Measurements from ENCODE around the gene SLC22A3. TPM values are rescaled to one million over a fixed set of nuclear protein-coding genes. Genes with fewer than 3 reads are reported as not detected.
"Not testable (repeated sequence)": the region's sequence is repeated elsewhere in the genome, so short reads cannot be mapped to it uniquely, and the experiment has no call there.

SLC22A3 gene
- total RNA-seq, 2 experiments from 2014 or later = not detected

DNA sequence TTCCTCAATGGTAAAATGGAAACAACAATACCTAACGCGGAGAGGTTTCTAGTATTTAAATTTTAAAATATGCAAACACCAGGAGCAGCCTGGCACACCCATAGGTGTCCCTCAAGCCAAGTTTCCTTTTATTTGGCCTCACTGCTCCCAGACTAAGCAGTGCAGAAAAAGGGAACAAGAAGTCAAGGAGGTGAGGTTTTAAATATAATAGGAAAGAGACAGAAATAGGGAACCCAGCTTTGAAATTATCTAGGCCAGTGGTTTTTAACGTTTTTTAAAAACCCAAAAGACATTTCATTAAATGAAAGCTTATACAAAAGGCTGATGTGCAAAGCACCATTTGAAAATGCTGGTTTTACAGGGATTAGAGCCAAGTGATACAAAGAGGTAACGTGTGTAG is 109.6 kb downstream of the SLC22A3 start:
- TF ChIP-seq, protein P1, sequence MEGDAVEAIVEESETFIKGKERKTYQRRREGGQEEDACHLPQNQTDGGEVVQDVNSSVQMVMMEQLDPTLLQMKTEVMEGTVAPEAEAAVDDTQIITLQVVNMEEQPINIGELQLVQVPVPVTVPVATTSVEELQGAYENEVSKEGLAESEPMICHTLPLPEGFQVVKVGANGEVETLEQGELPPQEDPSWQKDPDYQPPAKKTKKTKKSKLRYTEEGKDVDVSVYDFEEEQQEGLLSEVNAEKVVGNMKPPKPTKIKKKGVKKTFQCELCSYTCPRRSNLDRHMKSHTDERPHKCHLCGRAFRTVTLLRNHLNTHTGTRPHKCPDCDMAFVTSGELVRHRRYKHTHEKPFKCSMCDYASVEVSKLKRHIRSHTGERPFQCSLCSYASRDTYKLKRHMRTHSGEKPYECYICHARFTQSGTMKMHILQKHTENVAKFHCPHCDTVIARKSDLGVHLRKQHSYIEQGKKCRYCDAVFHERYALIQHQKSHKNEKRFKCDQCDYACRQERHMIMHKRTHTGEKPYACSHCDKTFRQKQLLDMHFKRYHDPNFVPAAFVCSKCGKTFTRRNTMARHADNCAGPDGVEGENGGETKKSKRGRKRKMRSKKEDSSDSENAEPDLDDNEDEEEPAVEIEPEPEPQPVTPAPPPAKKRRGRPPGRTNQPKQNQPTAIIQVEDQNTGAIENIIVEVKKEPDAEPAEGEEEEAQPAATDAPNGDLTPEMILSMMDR (IDR thresholded peaks at IDR 0.05) = no peak
- no peak for ATAC-seq
- intact Hi-C loops (cut with micrococcal nuclease) = loop anchor here (10.0 kb wide), 1 partner anchor 593 kb away; no protein-coding TSS in a partner anchor
- no peak for DNase-seq
- Mint-ChIP-seq H3K27me3 (peaks cover 23% of the 10 kb centered on the region), H3K4me1 (ENCODE audit: low read depth) (peaks cover 38% of the 10 kb centered on the region), H3K27ac (no peak overlapping the region), H3K9me3 (no peaks in the 10 kb centered on the region), H3K36me3 (ENCODE audit: low read depth) (no peaks in the 10 kb centered on the region), H3K4me3 (no peak overlapping the region)
- ChIA-PET POLR2A (no interaction called here), CTCF (interaction anchor here (3.6 kb wide), 1 partner anchor 320 kb away, joined by 34 read pairs; no protein-coding TSS in a partner anchor)

GRCh38 chr6:160461641-160462040 is 113.5 kb downstream of the SLC22A3 start:
- H3K4me3 Mint-ChIP-seq = no peak overlapping the region
- peaks cover 31% of the 10 kb centered on the region for H3K27me3 Mint-ChIP-seq
- no peaks in the 10 kb centered on the region for H3K36me3 Mint-ChIP-seq (ENCODE audit: low read depth)
- DNase-seq = no peak
- H3K27ac Mint-ChIP-seq = peak overlapping the region; percentile 40
- ChIA-PET CTCF (interaction anchor here (1.4 kb wide), 1 partner anchor 58 kb away, joined by 4 read pairs; no protein-coding TSS in a partner anchor), POLR2A (no interaction called here)
- intact Hi-C loops (cut with micrococcal nuclease) = no loop called here
- TF ChIP-seq, protein P1 (IDR thresholded peaks at IDR 0.05) = no peak
- H3K9me3 Mint-ChIP-seq = no peaks in the 10 kb centered on the region
- H3K4me1 Mint-ChIP-seq (ENCODE audit: low read depth) = peaks cover 52% of the 10 kb centered on the region
- ATAC-seq = peak; percentile 18

DNA sequence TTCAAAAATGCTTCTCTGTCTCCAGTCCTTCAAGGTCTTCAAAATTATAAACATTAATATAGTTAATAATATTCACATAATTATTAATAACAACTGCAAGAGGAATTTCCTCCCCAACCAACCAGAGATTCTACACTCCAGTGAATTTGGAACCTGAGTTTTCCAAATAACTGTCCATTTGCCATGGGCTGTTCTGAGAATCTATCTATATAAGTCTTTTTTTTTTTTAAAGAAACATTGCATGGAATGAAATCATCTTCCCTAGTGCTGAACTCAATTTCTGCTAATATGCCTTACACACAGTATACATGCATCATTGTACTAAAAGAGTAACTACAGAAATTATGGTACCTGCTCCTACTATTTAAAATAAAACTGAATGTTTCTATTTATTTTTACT is 113.9 kb downstream of the SLC22A3 start:
- H3K9me3 Mint-ChIP-seq = no peaks in the 10 kb centered on the region
- no peaks in the 10 kb centered on the region for H3K36me3 Mint-ChIP-seq (ENCODE audit: low read depth)
- peaks cover 34% of the 10 kb centered on the region for H3K27me3 Mint-ChIP-seq
- TF ChIP-seq, protein P1 (IDR thresholded peaks at IDR 0.05) = no peak
- POLR2A ChIA-PET = interaction anchor here (0.9 kb wide), 1 partner anchor 769 kb away, joined by 3 read pairs; the partner anchor contains the start of gene SOD2
- peaks cover 52% of the 10 kb centered on the region for H3K4me1 Mint-ChIP-seq (ENCODE audit: low read depth)
- intact Hi-C loops (cut with micrococcal nuclease) = no loop called here
- CTCF ChIA-PET = interaction anchor here (0.6 to 1.7 kb wide), 6 partner anchors 56 to 323 kb away, joined by 3 to 5 read pairs (median 4); no protein-coding TSS in a partner anchor
- no peak overlapping the region for H3K4me3 Mint-ChIP-seq
- ATAC-seq = peak; percentile 18
- H3K27ac Mint-ChIP-seq = peak overlapping the region; percentile 40
- DNase-seq = no peak

GRCh38 chr6:160462551-160463109 is 114.5 kb downstream of the SLC22A3 start:
- ChIA-PET CTCF (interaction anchor here (0.6 to 1.7 kb wide), 8 partner anchors 10 to 324 kb away, joined by 3 to 5 read pairs (median 4); no protein-coding TSS in a partner anchor), POLR2A (interaction anchor here (0.6 to 0.9 kb wide), 2 partner anchors 770 to 788 kb away, joined by 3 read pairs; partner anchors contain the start of gene SOD2)
- Mint-ChIP-seq H3K36me3 (ENCODE audit: low read depth) (no peaks in the 10 kb centered on the region), H3K4me3 (peak overlapping the region; percentile 1), H3K27ac (peak overlapping the region; percentile 14), H3K27me3 (peaks cover 36% of the 10 kb centered on the region), H3K9me3 (no peaks in the 10 kb centered on the region), H3K4me1 (ENCODE audit: low read depth) (peaks cover 52% of the 10 kb centered on the region)
- ATAC-seq = peak; percentile 84
- peak; percentile 77 for DNase-seq
- intact Hi-C loops (cut with micrococcal nuclease) = no loop called here
- TF ChIP-seq, protein P1 (IDR thresholded peaks at IDR 0.05) = no peak

- Mint-ChIP-seq H3K9me3 (no peaks in the 10 kb centered on the region), H3K4me1 (ENCODE audit: low read depth) (peaks cover 43% of the 10 kb centered on the region), H3K27me3 (peaks cover 37% of the 10 kb centered on the region), H3K27ac (no peak overlapping the region), H3K4me3 (no peak overlapping the region), H3K36me3 (ENCODE audit: low read depth) (no peaks in the 10 kb centered on the region)
- CTCF ChIA-PET = interaction anchor here (1.2 to 1.8 kb wide), 4 partner anchors 9 to 326 kb away, joined by 3 to 10 read pairs (median 6); no protein-coding TSS in a partner anchor
- DNase-seq (no peak), ATAC-seq (no peak)
- POLR2A ChIA-PET = interaction anchor here (0.6 kb wide), 1 partner anchor 531 kb away, joined by 3 read pairs; no protein-coding TSS in a partner anchor
- intact Hi-C loops (cut with micrococcal nuclease) = no loop called here
- TF ChIP-seq, protein P1 (IDR thresholded peaks at IDR 0.05) = no peak
Measured at GRCh38 chr6:160464744-160465143, 116.6 kb downstream of the SLC22A3 start.

- H3K27ac Mint-ChIP-seq; CTCF ChIA-PET; H3K4me3 Mint-ChIP-seq; DNase-seq; ATAC-seq; intact Hi-C loops (cut with micrococcal nuclease); POLR2A ChIA-PET; H3K9me3 Mint-ChIP-seq; H3K36me3 Mint-ChIP-seq (ENCODE audit: low read depth): not testable (repeated sequence)
- Mint-ChIP-seq H3K4me1 (ENCODE audit: low read depth) (peaks cover 29% of the 10 kb centered on the region), H3K27me3 (peaks cover 34% of the 10 kb centered on the region)
Measured at GRCh38 chr6:160467261-160467871, 119.2 kb downstream of the SLC22A3 start.

Measured in activated CD8-positive, alpha-beta T cell treated with anti-CD3 and anti-CD28 coated beads for 36 hours (primary cell).